Measurements from ENCODE around the gene TMIE. TPM values are rescaled to one million over a fixed set of nuclear protein-coding genes. Genes with fewer than 3 reads are reported as not detected.

TMIE gene
- total RNA-seq, 1 experiment from 2014 or later: 1.1 TPM

DNA sequence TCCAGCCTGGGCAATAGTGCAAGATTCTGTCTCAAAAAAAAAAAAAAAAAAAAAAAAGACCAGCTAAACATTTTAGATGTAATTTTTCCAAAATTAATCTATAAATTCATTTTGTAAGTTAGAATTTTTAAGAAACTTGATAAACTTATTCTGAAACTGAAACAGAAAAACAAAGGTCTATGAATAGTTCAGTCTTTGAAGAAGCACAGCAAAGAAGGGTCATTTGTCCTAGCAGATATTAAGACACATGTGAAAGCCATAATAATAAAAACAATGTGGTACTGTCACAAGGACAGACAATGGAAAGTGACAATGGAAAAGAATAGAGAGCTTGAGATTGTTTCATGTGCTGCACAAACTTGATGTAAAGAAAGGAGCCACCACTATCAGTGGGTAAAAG is 45.5 kb downstream of the TMIE start:
- Histone ChIP-seq H3K27ac (ENCODE audit: low read length) (no peak overlapping the region), H3K36me3 (ENCODE audit: control insufficient read depth, insufficient read depth, low read length) (no peaks in the 10 kb centered on the region), H3K27me3 (ENCODE audit: control insufficient read depth, insufficient read depth, low read length) (no peaks in the 10 kb centered on the region; the same call in 1 of the 2 replicates), H3K9me3 (ENCODE audit: control insufficient read depth, insufficient read depth, low read depth, low read length) (no peaks in the 10 kb centered on the region), H3K4me3 (ENCODE audit: low read depth in 2 of 2, low read length in 2 of 2) (no peak overlapping the region), H3K4me1 (ENCODE audit: control insufficient read depth, insufficient read depth, low read length) (no peaks in the 10 kb centered on the region)
- in situ Hi-C loops (cut with HindIII; ENCODE audit: low pct_unique_long_range_greater_than_20kb, low sequenced_read_pairs) (no loop called here), intact Hi-C loops (cut with micrococcal nuclease; ENCODE audit: unreplicated experiment) (no loop called here)
- TF ChIP-seq, protein P1, sequence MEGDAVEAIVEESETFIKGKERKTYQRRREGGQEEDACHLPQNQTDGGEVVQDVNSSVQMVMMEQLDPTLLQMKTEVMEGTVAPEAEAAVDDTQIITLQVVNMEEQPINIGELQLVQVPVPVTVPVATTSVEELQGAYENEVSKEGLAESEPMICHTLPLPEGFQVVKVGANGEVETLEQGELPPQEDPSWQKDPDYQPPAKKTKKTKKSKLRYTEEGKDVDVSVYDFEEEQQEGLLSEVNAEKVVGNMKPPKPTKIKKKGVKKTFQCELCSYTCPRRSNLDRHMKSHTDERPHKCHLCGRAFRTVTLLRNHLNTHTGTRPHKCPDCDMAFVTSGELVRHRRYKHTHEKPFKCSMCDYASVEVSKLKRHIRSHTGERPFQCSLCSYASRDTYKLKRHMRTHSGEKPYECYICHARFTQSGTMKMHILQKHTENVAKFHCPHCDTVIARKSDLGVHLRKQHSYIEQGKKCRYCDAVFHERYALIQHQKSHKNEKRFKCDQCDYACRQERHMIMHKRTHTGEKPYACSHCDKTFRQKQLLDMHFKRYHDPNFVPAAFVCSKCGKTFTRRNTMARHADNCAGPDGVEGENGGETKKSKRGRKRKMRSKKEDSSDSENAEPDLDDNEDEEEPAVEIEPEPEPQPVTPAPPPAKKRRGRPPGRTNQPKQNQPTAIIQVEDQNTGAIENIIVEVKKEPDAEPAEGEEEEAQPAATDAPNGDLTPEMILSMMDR (IDR thresholded peaks at IDR 0.05): no peak
- TF ChIP-seq, protein P2, sequence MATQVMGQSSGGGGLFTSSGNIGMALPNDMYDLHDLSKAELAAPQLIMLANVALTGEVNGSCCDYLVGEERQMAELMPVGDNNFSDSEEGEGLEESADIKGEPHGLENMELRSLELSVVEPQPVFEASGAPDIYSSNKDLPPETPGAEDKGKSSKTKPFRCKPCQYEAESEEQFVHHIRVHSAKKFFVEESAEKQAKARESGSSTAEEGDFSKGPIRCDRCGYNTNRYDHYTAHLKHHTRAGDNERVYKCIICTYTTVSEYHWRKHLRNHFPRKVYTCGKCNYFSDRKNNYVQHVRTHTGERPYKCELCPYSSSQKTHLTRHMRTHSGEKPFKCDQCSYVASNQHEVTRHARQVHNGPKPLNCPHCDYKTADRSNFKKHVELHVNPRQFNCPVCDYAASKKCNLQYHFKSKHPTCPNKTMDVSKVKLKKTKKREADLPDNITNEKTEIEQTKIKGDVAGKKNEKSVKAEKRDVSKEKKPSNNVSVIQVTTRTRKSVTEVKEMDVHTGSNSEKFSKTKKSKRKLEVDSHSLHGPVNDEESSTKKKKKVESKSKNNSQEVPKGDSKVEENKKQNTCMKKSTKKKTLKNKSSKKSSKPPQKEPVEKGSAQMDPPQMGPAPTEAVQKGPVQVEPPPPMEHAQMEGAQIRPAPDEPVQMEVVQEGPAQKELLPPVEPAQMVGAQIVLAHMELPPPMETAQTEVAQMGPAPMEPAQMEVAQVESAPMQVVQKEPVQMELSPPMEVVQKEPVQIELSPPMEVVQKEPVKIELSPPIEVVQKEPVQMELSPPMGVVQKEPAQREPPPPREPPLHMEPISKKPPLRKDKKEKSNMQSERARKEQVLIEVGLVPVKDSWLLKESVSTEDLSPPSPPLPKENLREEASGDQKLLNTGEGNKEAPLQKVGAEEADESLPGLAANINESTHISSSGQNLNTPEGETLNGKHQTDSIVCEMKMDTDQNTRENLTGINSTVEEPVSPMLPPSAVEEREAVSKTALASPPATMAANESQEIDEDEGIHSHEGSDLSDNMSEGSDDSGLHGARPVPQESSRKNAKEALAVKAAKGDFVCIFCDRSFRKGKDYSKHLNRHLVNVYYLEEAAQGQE (IDR thresholded peaks at IDR 0.05; ENCODE audit: insufficient read depth in 1 of 2, low read depth in 2 of 2, low read length in 1 of 2): no peak
- no TSS peak for BruUV-seq (replicated peaks)
- DNase-seq (ENCODE audit: low read depth, low spot score) (no peak), ATAC-seq (no peak)
- POLR2A ChIA-PET: no interaction called here
- CTCF ChIA-PET: no interaction called here

DNA sequence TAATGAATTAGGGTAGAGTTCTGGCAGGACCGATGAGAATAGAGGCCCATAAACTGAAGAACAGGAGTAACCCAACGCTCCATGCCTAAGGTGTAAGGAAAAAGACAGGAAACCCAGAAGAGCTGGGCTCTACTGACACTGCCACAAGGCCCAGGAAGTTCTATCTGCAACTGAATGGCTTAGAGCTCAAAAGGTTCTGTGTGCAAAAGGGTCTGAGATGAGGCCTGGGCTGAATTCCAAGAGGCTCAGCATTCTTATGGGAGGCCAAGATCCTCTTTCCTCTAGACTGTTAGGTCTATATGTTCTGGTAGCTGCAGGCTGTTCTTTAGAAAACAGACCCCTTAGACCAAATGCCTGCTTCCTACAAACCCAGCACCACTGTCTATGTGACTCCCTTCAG is 47.0 kb downstream of the TMIE start:
- H3K4me1 ChIP-seq (ENCODE audit: control insufficient read depth, insufficient read depth, low read length): no peaks in the 10 kb centered on the region
- H3K4me3 ChIP-seq (ENCODE audit: low read depth in 2 of 2, low read length in 2 of 2): no peak overlapping the region
- H3K9me3 ChIP-seq (ENCODE audit: control insufficient read depth, insufficient read depth, low read depth, low read length): no peaks in the 10 kb centered on the region
- DNase-seq (ENCODE audit: low read depth, low spot score) (no peak), ATAC-seq (no peak)
- intact Hi-C loops (cut with micrococcal nuclease; ENCODE audit: unreplicated experiment) (no loop called here), in situ Hi-C loops (cut with HindIII; ENCODE audit: low pct_unique_long_range_greater_than_20kb, low sequenced_read_pairs) (no loop called here)
- ChIA-PET POLR2A (no interaction called here), CTCF (no interaction called here)
- H3K27me3 ChIP-seq (ENCODE audit: control insufficient read depth, insufficient read depth, low read length): no peaks in the 10 kb centered on the region; the same call in 1 of the 2 replicates
- TF ChIP-seq, protein P2 (IDR thresholded peaks at IDR 0.05; ENCODE audit: insufficient read depth in 1 of 2, low read depth in 2 of 2, low read length in 1 of 2): no peak
- TF ChIP-seq TCF7L2 (IDR thresholded peaks at IDR 0.05; ENCODE audit: low read depth, low read length) (no peak), POLR2AphosphoS5 (IDR thresholded peaks at IDR 0.05; ENCODE audit: low read depth, low read length) (no peak), SIN3A (IDR thresholded peaks at IDR 0.05; ENCODE audit: borderline replicate concordance, insufficient read depth, low read depth, low read length) (no peak)
- TF ChIP-seq, protein P1 (IDR thresholded peaks at IDR 0.05): no peak
- H3K27ac ChIP-seq (ENCODE audit: low read length): no peak overlapping the region
- no TSS peak for BruUV-seq (replicated peaks)
- no peaks in the 10 kb centered on the region for H3K36me3 ChIP-seq (ENCODE audit: control insufficient read depth, insufficient read depth, low read length)
